ENCODE data around the gene INHBB. TPM values are rescaled to one million over a fixed set of nuclear protein-coding genes. Genes with fewer than 3 reads are reported as not detected.
"Not testable (repeated sequence)": the region's sequence is repeated elsewhere in the genome, so short reads cannot be mapped to it uniquely, and the experiment has no call there.

INHBB gene
- total RNA-seq, 1 experiment from 2014 or later: 0.07 TPM

GRCh38 chr2:120315367-120316033, 30.4 kb upstream of the INHBB start:
- DNase-seq (ENCODE audit: extremely low read depth, low read depth): no peak

- DNase-seq (ENCODE audit: extremely low read depth, low read depth): no peak
These were observed 29.9 kb upstream of the INHBB start for GRCh38 chr2:120316071-120316470.

- DNase-seq (ENCODE audit: extremely low read depth, low read depth): no peak
These were observed 29.3 kb upstream of the INHBB start for GRCh38 chr2:120316528-120317179.

GRCh38 chr2:120317180-120317533, 28.8 kb upstream of the INHBB start:
- no peak for DNase-seq (ENCODE audit: extremely low read depth, low read depth)

GRCh38 chr2:120317916-120318315, 28.0 kb upstream of the INHBB start:
- no peak for DNase-seq (ENCODE audit: extremely low read depth, low read depth)

- DNase-seq (ENCODE audit: extremely low read depth, low read depth): no peak
These were observed 27.3 kb upstream of the INHBB start for GRCh38 chr2:120318626-120319025.

GRCh38 chr2:120319123-120319522, 26.8 kb upstream of the INHBB start:
- no peak for DNase-seq (ENCODE audit: extremely low read depth, low read depth)

GRCh38 chr2:120319686-120320317, 26.1 kb upstream of the INHBB start:
- DNase-seq (ENCODE audit: extremely low read depth, low read depth): no peak

GRCh38 chr2:120320318-120320851, 25.6 kb upstream of the INHBB start:
- no peak for DNase-seq (ENCODE audit: extremely low read depth, low read depth)

- not testable (repeated sequence) for DNase-seq (ENCODE audit: extremely low read depth, low read depth)
These were observed 24.9 kb upstream of the INHBB start for GRCh38 chr2:120320887-120321556.

GRCh38 chr2:120321721-120322284, 24.1 kb upstream of the INHBB start:
- DNase-seq (ENCODE audit: extremely low read depth, low read depth): no peak

- no peak for DNase-seq (ENCODE audit: extremely low read depth, low read depth)
These were observed 23.6 kb upstream of the INHBB start for GRCh38 chr2:120322329-120322728.

- no peak for DNase-seq (ENCODE audit: extremely low read depth, low read depth)
These were observed 22.7 kb upstream of the INHBB start for GRCh38 chr2:120323214-120323613.

GRCh38 chr2:120323807-120324399, 22.0 kb upstream of the INHBB start:
- no peak for DNase-seq (ENCODE audit: extremely low read depth, low read depth)

- DNase-seq (ENCODE audit: extremely low read depth, low read depth): no peak
These were observed 21.0 kb upstream of the INHBB start for GRCh38 chr2:120324933-120325332.

- DNase-seq (ENCODE audit: extremely low read depth, low read depth): no peak
These were observed 19.9 kb upstream of the INHBB start for GRCh38 chr2:120326066-120326465.

GRCh38 chr2:120330946-120331822, 14.8 kb upstream of the INHBB start:
- no peak for DNase-seq (ENCODE audit: extremely low read depth, low read depth)

- no peak for DNase-seq (ENCODE audit: extremely low read depth, low read depth)
These were observed 14.0 kb upstream of the INHBB start for GRCh38 chr2:120331903-120332302.

- DNase-seq (ENCODE audit: extremely low read depth, low read depth): no peak
These were observed 13.6 kb upstream of the INHBB start for GRCh38 chr2:120332384-120332783.

- DNase-seq (ENCODE audit: extremely low read depth, low read depth): no peak
These were observed 11.9 kb upstream of the INHBB start for GRCh38 chr2:120334068-120334467.
